Stimulated activated CD8-positive, alpha-beta memory T cell treated with anti-CD3 and anti-CD28 coated beads, Interleukin-15, amount 100 ng/mL, for 24 hours (primary cell): Measurements from ENCODE around the gene XPNPEP2.

Source experiments
- DNase-seq: peaks from one replicate; pipeline ENCODE4 v3.0.0-alpha.2; 2020; ENCODE audit warnings: low read depth

XPNPEP2 gene

DNA sequence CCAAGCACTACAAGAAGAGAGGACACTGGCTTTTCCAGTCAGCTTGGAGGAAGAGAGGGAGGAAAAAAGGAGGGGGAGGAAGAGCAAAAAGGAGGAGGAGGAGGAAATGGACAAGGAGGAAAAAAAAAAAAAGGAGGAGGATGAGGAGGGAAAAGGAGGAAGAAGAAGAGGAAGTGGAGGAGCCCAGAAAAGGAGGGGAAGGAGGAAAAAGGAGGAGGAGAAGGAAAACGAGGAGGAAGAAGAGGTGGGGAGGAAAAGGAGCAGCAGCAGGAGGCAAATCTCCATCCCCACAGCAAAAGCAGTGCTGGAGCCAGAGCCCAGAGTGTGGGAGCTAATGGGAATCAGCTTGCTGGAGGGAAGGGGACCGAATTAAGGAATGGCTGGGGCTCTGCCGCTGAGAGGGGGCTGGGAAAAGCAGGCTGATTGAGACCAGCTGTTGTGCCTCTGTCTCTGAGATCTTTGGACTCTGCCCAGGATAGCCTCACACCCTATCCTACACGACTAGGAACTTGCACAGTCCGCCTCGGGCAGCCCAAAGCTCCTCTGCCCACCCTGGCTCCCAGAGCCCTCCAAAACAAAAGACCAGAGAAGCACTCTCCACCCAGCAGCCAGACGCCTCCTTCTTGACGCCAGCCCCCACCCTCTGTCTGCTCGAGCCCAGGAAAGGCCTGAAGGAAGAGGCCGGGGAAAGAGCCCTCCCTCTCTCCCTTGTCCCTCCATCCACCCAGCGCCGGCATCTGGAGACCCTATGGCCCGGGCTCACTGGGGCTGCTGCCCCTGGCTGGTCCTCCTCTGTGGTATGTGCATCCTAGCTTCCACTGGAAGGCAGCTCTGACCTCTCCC lies at the start of gene XPNPEP2:
Gene XPNPEP2, plus strand, starts transcription at position 514 of the 843 bp plus-strand sequence. Its CDS starts 235 bp downstream, at position 749.
- no peak for DNase-seq

DNA sequence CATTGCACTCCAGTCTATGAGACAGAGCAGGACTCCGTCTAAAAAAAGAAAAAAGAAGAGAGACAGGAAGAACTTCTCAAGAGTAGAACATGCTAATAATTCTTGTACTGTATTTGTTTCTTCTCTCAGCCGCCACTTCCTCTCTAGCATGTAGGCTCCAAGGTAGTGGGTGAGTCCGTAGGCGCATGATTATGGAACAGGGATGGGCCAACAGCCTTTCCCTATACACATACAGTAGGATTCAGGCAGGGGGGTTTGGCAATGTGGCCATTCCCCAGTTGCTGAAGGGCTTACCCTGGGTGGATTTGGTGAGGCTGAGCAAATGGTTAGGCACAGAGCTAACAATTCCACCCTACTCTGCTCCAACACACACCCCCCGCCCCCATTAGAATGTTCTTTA lies 49.0 kb upstream of the XPNPEP2 start:
- DNase-seq = no peak

DNA sequence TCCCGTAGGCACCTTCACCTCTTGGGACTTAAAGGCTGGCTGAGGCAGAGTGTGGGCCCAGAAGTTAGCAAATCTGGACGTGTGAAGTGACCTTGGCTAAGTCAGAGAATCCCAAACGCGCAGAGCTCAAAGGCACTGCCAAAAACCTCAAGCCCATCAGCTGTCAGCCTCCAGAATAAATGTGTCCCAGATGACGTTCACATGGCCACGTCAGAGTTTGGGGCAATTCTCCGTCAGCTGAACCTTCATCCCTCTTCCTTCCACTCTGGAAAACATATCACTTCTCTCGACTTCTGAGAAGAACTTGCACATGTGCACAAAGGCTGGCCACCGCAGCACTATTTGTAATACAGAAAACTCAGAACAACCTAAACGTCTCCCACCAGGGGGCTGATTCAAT lies 48.3 kb upstream of the XPNPEP2 start:
- no peak for DNase-seq

GRCh38 chrX:129693354-129693753 lies 45.4 kb upstream of the XPNPEP2 start:
- DNase-seq = no peak

DNA sequence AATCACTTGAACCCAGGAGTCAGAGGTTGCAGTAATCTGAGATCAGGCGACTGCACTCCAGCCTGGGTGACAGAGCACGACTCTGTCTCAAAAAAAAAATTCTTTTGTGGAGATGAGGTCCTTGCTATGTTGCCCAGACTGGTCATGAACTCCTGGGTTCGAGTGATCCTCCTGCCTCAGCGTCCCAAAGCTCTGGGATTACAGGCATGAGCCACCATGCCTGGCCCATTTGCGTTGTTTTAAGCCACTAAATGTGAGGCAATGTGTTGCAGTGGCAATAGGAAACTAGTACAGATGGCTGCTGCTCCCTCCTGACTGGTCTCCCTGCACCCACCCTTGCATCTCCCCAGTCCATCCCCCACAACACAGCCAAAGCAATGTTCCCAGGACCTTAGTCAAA lies 44.0 kb upstream of the XPNPEP2 start:
- DNase-seq = no peak

DNA sequence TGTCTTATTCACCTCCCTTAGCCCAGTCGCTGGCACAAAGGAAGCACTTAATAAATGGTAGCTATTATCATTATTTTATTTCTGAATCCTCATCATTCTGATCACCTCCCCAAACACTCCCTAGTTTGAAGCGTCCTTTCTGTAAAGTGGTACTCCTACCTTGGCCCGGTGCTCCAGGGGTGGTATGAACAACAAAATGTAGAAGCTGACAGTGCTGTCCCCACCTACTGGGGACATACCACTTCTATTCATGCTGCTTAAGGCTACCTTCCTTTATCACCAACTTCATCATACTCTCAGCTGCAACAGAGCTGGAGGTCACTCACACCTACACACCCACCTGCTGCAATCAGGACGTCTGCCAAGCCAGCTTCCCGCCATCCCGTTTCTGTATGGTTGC lies 43.2 kb upstream of the XPNPEP2 start:
- no peak for DNase-seq

DNA sequence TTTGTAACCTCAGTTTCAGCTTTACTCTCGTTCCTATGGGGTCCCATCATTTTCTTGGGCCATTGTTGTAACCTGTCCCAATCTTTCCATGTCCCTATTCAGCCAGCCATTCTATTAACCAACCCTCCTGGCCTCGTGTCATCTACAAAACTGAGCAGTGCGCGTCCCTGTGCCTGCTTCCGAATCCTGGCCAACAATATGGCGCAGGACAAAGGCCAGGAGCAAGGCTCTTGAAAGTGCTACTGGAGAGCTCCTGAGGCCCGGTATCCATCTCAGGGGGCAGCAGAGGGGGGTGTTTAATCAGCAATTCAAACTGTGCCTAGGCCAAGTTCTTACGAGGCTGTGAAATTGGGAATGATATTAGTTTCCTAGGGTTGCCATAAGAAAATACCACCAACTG lies 42.8 kb upstream of the XPNPEP2 start:
- DNase-seq = no peak

DNA sequence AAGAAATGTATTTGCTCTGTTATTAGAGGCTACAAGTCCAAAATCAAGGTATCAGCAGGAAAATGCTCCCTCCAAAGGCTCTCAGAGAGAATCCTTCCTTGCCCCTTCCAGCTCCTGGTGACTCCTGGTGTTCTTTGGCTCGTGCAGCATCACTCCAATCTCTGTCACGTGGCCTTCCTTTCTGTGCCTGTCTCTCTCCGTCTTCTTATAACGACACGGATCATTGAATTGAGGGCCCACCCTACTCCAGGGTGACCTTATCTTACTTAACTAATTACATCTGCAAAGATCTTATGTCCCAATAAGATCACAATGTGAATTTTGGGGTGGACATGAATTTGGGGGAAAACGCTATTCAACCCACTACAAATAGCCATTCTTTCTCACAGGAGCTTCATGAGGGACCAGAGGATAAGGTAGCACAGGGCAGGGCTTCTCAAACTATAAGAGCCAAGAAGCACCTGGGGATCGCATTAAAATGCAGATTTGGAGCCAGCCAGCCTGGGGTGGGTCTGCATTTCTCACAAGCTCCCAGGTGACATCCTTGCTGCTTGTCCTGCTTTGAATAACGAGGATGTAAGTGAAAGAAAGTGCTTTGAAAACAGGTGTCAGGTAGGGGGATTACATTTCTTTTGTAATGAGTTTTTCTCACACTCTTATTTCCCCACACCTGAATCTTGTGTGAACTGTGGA lies 42.2 kb upstream of the XPNPEP2 start:
- DNase-seq = no peak

- no peak for DNase-seq
Observed at GRCh38 chrX:129697204-129697829, 41.5 kb upstream of the XPNPEP2 start.

GRCh38 chrX:129698150-129698549 lies 40.6 kb upstream of the XPNPEP2 start:
- no peak for DNase-seq

- no peak for DNase-seq
Observed at GRCh38 chrX:129700536-129700935, 38.2 kb upstream of the XPNPEP2 start.

- no peak for DNase-seq
Observed at GRCh38 chrX:129701624-129702069, 37.1 kb upstream of the XPNPEP2 start.

DNA sequence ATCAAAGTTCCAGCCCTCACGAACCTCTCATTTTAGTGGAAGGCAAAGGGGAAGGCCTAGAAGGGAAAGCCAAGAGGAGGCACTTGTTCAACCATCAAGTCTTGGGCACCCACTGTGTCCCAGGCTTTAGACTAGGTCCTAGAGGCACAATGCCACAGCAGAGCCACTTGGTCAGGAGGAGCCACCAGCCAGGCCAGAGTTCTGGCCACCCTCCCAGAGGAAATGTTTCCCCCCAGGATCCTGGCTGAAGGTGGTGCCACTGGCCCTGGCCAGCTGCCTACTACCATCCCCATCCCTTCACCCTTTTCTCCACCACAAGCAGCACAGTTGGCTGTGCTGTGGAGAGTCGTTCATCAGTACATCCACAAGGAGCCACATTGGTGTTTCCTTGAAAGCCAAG lies 34.3 kb upstream of the XPNPEP2 start:
- DNase-seq = no peak

DNA sequence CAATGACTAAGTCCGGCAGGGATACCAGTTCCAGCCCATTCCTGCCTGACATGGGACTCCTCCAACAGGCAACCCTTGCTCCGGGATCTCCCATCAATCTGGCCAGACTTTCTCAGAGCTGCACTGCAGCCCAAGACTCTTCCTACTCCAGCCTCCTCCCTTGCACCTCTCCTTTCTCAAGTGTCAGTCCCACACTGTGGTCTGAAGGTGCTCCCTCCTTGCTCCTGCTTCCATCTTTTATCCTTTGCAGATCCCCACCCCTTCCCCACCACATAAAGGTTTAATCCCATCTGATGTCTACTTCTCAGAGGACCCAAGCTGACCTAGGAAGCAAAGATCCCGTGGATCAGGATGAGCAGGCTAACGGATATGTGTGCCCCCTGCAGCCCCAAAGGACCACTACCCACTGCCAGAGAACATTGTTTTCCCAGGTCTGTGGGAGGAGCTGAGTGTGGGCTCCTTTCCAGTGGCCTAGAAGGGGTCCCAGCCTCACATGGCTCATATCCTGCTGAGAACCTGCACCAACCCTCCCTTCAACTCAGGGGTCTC lies 33.3 kb upstream of the XPNPEP2 start:
- DNase-seq = no peak

GRCh38 chrX:129705988-129706387 lies 32.8 kb upstream of the XPNPEP2 start:
- DNase-seq = no peak

GRCh38 chrX:129706400-129707072 lies 32.2 kb upstream of the XPNPEP2 start:
- no peak for DNase-seq

DNA sequence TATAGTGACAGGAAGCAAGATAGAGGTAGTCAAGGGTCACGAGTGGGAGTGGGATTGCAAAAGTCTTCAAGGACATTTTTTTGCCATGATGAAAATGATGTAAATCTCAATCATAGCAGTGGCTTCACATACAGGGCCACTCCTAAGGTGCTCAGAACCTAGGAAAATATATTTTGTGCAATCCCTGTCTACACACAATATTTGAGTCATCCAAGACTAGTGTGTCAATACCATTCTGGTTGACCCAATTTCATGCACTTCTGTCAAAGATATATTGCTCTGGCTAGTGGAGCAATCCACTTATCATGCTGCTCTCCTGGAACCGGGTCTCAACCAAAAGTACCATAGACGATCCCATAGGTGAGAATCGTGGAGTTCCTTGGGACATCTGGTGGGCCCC lies 24.2 kb upstream of the XPNPEP2 start:
- no peak for DNase-seq

DNA sequence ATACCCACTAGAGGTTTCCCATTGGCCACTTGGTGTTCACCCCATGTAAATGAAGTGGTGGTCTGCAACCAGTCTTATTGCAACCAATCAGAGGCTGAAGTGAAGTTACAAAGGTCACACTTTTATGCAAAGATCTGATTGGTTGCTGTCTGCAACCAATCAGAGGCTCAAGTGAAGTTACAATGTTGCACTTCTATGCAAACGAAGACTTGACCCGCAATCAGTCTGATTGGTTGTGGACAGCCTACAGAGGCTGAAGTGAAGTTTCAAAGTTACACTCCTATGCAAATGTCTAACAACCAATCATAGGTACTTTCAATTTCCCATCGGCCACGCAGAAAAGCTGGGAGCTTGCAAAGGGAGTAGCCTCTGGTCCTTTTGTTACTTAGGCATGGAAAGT lies 22.3 kb upstream of the XPNPEP2 start:
- DNase-seq = no peak

DNA sequence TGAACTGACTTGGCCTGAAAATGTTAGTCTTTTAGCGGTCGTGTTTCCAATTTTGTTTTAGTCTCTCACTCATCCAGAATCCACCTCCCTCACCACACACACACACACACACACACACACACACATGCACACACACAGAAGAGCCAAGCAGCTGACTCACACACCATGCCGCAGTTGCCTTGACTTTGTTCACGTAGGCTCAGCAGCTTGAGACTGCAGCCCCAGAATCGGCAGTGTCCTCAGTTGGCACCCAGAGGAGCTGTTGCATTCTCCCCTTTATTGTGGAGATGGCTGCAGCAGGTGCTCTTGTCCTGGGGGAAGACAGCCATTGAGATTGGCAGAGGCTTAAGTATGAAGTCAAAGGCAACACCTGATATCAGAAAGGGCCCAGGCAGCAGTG lies 20.9 kb upstream of the XPNPEP2 start:
- no peak for DNase-seq

DNA sequence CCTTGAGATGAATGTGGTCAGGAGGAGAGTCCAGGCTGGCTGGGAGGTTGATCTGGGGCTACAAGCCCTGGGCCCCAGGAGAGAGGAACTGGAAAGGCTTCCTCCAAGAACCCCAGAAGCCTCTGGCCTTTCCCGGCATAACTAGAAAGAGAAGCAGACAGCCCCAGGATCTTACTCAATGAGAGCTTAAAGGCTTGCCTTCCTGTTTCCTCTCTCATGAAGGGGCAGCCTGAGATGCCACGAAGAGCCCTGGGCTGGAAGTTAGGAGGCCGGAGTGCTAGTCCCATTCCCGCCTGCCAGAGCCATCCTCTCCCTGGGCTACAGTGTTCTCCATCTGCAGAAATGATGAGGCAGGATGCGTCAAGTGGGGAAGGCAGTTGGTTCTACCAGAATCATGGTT lies 20.1 kb upstream of the XPNPEP2 start:
- no peak for DNase-seq

GRCh38 chrX:129719268-129719667 lies 19.5 kb upstream of the XPNPEP2 start:
- DNase-seq = no peak

DNA sequence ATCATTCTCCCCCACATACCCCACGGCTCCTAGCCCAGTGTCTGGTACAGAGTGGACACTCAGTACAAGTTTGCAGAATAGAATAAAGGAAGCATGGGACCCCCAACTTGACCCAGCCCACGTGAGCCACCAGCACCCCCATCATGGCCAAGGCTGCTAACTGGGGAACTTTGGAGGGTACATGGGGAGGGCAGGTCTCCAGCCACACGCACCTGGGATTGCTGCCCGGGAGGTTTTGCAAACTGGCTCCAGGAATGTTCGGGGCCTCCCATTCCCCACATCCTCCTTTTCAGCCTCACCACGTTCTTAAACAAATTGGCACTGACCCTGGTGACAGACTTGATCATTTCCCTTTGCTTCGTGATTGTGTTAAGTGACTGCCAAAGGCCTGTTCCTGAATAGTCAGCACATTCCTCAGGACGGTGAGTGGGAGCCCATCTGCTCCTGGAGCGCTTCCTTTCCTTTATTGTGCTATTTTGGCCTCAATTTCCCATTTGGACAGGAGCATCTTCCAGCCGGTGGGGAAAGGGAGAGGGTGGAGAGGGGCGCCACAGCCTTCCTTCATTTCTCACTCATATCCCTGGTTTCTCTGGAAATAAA lies 18.7 kb upstream of the XPNPEP2 start:
- DNase-seq = no peak
